Glomerular visceral epithelial cell (primary cell): ENCODE results near the gene JAKMIP2.
"Not testable (repeated sequence)": the region's sequence is repeated elsewhere in the genome, so short reads cannot be mapped to it uniquely, and the experiment has no call there.

ENCODE experiments used
- DNase-seq: peaks from one replicate; pipeline ENCODE4 v3.0.0-alpha.2; 2016; ENCODE audit errors: extremely low spot score

The JAKMIP2 gene

GRCh38 chr5:147658293-147658932 is 124.1 kb downstream of the JAKMIP2 start:
- DNase-seq, result no peak

GRCh38 chr5:147648597-147648996 is 133.9 kb downstream of the JAKMIP2 start:
- DNase-seq, result no peak

GRCh38 chr5:147645197-147645596 is 137.3 kb downstream of the JAKMIP2 start:
- no peak for DNase-seq

DNA sequence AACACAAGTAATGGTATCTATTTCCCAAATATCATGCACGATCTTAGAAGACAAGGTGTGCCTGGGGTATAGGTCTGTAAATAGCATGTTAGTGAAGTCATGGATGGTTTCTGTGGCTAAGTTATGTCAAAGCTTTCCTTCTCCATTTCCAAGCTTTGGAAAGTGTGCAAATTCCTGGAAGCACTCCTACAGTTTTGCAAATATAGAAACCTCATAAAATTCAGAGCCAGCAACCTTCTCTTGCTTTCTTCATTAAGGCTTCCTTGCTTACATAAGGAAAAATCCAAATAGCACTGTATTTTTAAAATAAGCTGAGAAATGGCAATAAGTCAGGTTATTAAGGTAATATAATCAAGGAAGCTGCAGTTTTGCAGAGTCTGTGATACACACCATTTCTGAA is 138.1 kb downstream of the JAKMIP2 start:
- no peak for DNase-seq

GRCh38 chr5:147643142-147643541 is 139.4 kb downstream of the JAKMIP2 start:
- DNase-seq, result no peak

- DNase-seq, result no peak
Observed at GRCh38 chr5:147642666-147643065, 139.9 kb downstream of the JAKMIP2 start.

DNA sequence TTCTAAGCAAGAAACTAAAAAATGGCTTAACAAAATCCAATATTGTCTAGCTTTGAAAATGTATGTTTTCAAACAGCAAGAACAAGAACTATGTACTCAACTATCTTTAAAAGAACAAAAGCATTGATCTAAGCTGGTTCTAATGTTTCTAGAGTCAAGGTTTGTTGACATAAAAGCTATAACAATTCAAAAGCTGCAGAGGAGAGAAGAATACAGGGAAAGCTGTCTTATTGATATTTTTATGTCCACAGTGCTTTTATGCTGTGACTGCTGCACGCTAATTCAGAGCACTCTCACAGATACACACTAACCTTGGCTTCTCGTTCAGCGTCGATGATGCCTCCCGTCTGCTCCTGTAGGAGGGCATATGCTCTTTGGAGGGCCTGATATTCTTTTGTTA is 143.2 kb downstream of the JAKMIP2 start:
- no peak for DNase-seq

GRCh38 chr5:147636729-147636984 is 145.9 kb downstream of the JAKMIP2 start:
- DNase-seq, result no peak

- no peak for DNase-seq
Observed at GRCh38 chr5:147635882-147636728, 146.4 kb downstream of the JAKMIP2 start.

DNA sequence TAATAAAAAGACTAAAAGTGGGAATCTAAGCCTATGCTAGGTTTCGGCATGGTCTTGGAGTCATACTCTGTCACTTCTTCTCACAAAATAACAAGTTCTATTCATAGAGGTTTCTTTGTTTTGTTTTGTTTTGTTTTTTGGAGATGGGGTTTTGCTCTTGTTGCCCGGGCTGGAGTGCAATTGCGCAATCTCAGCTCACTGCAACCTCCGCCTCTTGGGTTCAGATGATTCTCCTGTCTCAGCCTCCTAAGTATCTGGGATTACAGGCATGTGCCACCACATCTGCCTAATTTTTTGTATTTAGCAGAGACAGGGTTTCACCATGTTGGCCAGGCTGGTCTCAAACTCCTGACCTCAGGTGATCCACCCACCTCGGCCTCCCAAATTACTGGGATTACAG is 147.1 kb downstream of the JAKMIP2 start:
- not testable (repeated sequence) for DNase-seq

GRCh38 chr5:147633173-147633572 is 149.4 kb downstream of the JAKMIP2 start:
- no peak for DNase-seq

DNA sequence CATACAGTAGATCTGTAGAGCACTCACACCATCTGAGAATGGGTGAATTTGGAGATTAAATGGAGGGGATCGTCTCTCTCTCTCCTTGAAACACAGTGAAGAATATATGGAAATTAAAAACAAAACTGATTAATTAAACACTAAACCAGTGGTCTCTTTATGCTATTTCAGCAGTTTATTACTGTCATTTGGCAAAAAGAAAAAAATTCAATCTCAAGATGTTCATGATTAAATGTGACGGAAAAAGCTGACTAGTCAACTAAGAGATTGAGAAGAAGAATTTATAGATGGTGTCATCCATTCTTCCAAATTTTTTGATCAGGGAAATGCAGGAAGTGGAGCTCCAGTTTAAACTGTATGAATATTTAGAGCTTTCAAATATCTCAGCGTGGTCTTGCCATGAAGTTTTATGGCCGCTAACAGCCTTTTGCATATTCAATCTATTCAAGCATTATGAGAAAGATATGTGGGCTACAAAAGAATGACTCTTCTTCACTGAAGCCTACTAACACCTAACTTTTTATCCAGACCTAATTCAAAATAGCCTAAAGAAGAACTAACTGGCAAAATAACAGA is 151.0 kb downstream of the JAKMIP2 start:
- DNase-seq, result no peak

DNA sequence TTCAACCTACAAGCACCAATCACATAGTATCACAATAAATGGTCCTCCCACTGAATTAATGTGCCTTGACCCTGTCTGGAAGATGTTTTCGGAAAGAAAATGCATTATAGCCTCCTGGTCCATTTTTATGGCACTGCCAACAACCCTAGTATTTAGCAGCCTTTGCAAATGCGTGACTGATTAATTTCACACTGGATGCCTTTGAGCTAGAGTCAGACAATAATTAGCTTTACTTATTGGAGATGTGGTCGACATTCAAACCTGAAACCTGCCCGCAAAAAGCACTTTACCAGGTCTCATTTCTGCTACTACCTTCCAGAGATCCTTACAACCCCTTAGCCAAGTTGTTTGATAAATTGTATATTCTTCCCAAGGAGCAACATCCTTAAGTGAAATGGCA is 153.3 kb downstream of the JAKMIP2 start:
- DNase-seq, result no peak

DNA sequence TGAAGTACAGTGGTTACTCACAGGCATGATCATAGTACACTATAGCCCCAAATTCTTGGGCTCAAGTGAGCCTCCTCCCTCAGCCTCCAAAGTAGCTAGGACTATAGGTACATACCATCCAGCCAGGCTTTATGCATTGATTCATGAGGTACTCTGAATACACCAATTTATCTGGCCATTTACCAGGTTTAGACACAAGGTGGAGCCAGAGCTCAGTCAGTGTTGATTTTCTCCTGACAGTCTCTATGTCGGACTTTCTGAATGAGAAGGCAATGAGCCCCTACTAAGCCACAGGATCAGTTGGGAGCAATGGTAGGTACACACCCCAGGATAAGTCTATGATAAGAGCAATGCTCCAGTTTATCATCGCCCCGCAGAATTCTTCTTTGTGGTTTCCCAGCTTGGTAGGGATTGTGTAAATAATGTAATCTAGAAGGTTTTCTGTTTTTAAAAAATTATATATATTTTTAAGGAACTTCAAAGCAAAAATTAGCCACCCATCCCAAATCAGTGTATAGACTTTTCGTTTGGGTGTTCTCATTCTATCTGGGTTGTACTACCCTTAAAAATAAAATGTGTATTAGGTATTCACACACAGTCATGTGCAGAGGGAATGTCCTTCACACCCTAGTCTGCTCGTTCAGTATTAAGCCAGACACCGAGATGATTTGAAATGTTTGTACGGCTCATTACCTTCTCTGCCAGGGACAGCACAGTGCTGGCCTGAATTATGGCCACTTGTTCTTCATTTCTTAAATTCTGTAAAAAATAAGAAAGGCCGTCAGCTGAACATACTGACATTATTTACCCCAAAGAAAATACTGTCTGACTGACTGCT is 154.3 kb downstream of the JAKMIP2 start:
- peak; percentile 68 for DNase-seq

DNA sequence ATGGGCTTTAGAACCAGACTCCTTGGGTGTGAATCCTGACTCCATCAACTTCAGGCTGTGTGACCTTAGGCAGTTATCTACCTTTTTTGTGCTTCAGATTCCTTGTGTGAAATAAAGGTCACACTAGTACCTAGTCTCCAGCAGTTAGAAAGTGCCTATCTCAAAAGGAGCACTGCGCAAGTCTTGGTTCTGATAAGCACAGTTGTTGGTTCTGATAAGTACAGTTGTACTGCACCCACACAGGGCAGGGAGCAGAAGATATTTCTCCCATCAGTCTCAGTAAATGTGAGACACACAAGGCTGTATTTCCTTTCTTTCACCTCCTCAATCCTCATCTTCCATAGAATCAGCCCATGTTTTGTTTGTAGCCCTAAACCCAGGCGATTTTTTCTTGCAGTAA is 156.1 kb downstream of the JAKMIP2 start:
- no peak for DNase-seq

GRCh38 chr5:147621016-147621415 is 161.5 kb downstream of the JAKMIP2 start:
- no peak for DNase-seq

DNA sequence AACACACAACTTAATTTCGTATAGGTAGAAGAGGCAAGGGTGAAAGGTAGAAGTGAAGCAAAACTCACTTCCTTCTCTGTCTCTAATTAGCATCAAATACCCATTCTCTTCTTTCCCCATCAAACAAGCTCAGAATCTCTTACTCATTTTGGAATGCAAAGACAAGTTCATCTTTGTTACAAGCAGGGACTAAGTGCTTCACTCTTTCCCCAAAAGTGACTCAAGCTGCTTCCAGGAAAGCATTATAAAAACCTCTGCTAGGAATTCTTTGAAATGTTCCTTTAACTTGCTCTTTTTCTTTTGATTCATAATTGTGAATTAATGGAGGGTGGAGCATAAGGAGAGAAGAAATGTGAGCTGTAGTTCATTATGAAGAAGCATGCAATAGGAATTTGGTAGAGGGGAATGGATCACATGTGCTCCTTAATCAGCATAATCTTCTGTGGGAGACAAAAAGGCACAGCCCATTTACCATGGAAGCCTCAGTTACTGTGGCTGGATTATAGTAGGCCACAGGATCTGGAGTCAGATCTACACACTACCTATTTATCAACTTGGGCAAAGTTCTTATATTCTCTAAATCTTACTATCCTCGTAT is 163.1 kb downstream of the JAKMIP2 start:
- no peak for DNase-seq

- DNase-seq, result no peak
Observed at GRCh38 chr5:147617711-147618350, 164.7 kb downstream of the JAKMIP2 start.

- DNase-seq, result no peak
Observed at GRCh38 chr5:147617191-147617606, 165.3 kb downstream of the JAKMIP2 start.

- no peak for DNase-seq
Observed at GRCh38 chr5:147616421-147616820, 166.1 kb downstream of the JAKMIP2 start.

GRCh38 chr5:147613359-147613758 is 169.2 kb downstream of the JAKMIP2 start:
- no peak for DNase-seq
